H1 (cell line): Measurements from ENCODE around the gene MAD2L2. TPM values are rescaled to one million over a fixed set of nuclear protein-coding genes. Genes with fewer than 3 reads are reported as not detected.

Experiments used
- CTCF ChIA-PET: fragments of 300-600 bp; sonication (Branson Sonifier 250); formaldehyde crosslinking; loops from one replicate; lab custom pipeline; 2021; ENCODE audit not compliant: partially characterized antibody; lab: Charles Lee
- POLR2A ChIA-PET: fragments of 300-600 bp; sonication (Branson Sonifier 250); formaldehyde crosslinking; loops from one replicate; lab custom pipeline; 2021; ENCODE audit warnings: inconsistent platforms; ENCODE audit not compliant: partially characterized antibody; lab: Charles Lee
- DNase-seq, 2 experiments: peaks; one replicate each; pipeline versions ENCODE4 v3.0.0 to v3.0.0-alpha.2; 2010 to 2022; ENCODE audit warnings: low spot score in 2 of 2, low read depth in 1 of 2, mixed read lengths in 1 of 2
- FAIRE-seq: peaks from 2 replicates; lab custom pipeline; 2011; peaks lifted over from hg19 to GRCh38; lab: Jason Lieb, UNC
- H2AFZ ChIP-seq: 2 replicates; pipeline ENCODE4 v1.8.1; 2012; ENCODE audit warnings: low read length, inconsistent platforms
- H2AK5ac ChIP-seq: 2 replicates; pipeline ENCODE4 v1.6.1; 2013; ENCODE audit warnings: low read depth, low read length
- H2BK120ac ChIP-seq: replicated peaks from 2 replicates; pipeline ENCODE3; 2013; ENCODE audit warnings: low read depth, low read length, inconsistent platforms
- H2BK12ac ChIP-seq: 2 replicates; pipeline ENCODE4 v1.6.1; 2013; ENCODE audit warnings: low read depth, low read length
- H2BK15ac ChIP-seq: 2 replicates; pipeline ENCODE4 v1.6.1; 2013; ENCODE audit warnings: low read length
- H2BK20ac ChIP-seq: 2 replicates; pipeline ENCODE4 v1.6.1; 2013; ENCODE audit warnings: low read length
- H2BK5ac ChIP-seq: 2 replicates; pipeline ENCODE4 v1.6.1; 2013; ENCODE audit warnings: low read depth, low read length
- H3K14ac ChIP-seq: 2 replicates; pipeline ENCODE4 v1.6.1; 2013; ENCODE audit warnings: inconsistent platforms; ENCODE audit not compliant: insufficient read length
- H3K18ac ChIP-seq: 2 replicates; pipeline ENCODE4 v1.6.1; 2013; ENCODE audit warnings: low read length; ENCODE audit errors: extremely low read depth
- H3K23ac ChIP-seq: 2 replicates; pipeline ENCODE4 v1.6.1; 2013; ENCODE audit warnings: inconsistent platforms; ENCODE audit not compliant: insufficient read length
- H3K23me2 ChIP-seq: 2 replicates; pipeline ENCODE4 v1.6.1; 2013; ENCODE audit warnings: low read depth, low read length
- H3K27ac ChIP-seq: 2 replicates; pipeline ENCODE4 v1.6.1; 2011; ENCODE audit warnings: low read depth, low read length, inconsistent platforms
- H3K27me3 ChIP-seq, 4 experiments: replicated peaks in 1 of 4; 1 replicate in 1 of 4; 2 replicates in 3 of 4; pipeline versions ENCODE4 v1.6.1 to v1.8.1; 2011 to 2013; ENCODE audit warnings: low read length in 3 of 4, mild to moderate bottlenecking in 3 of 4, inconsistent platforms in 2 of 4, mixed read lengths in 2 of 4, moderate library complexity in 1 of 4; ENCODE audit not compliant: control insufficient read depth in 3 of 4, insufficient read depth in 3 of 4; ENCODE audit errors: extremely low read depth in 1 of 4
- H3K36me3 ChIP-seq, 4 experiments: 2 replicates each; pipeline versions ENCODE4 v1.6.1 to v1.8.1; 2011 to 2013; ENCODE audit warnings: mild to moderate bottlenecking in 4 of 4, low read length in 3 of 4, moderate library complexity in 2 of 4, control low read depth in 1 of 4, inconsistent platforms in 1 of 4; ENCODE audit not compliant: insufficient read depth in 4 of 4, control insufficient read depth in 2 of 4
- H3K4ac ChIP-seq: replicated peaks from 2 replicates; pipeline ENCODE3; 2013; ENCODE audit warnings: low read length, low read depth, mixed read lengths, inconsistent platforms; ENCODE audit not compliant: insufficient read length
- H3K4me1 ChIP-seq, 4 experiments: replicated peaks in 1 of 4; 1 replicate in 1 of 4; 2 replicates in 3 of 4; pipeline versions ENCODE4 v1.6.1 to v1.8.1; 2011 to 2013; ENCODE audit warnings: low read length in 3 of 4, inconsistent platforms in 2 of 4, mixed read lengths in 1 of 4; ENCODE audit not compliant: insufficient read depth in 4 of 4, control insufficient read depth in 3 of 4
- H3K4me2 ChIP-seq, 2 experiments: 2 replicates each; pipeline versions ENCODE4 v1.6.1 to v1.8.1; 2011 to 2013; ENCODE audit warnings: low read depth in 2 of 2, low read length in 2 of 2, control low read depth in 1 of 2, inconsistent platforms in 1 of 2, mild to moderate bottlenecking in 1 of 2; ENCODE audit not compliant: insufficient read depth in 1 of 2
- H3K4me3 ChIP-seq, 4 experiments: fragments of 200-600, 300-600 bp in 1 of 4; sonication (generic), shearing (Covaris generic), sonication (Bioruptor Twin) in 1 of 4; 2 replicates each; pipeline versions ENCODE4 v1.5.1 to v1.8.1; 2011 to 2016; ENCODE audit warnings: low read length in 4 of 4, low read depth in 3 of 4, control low read depth in 2 of 4, inconsistent platforms in 2 of 4, mild to moderate bottlenecking in 2 of 4, mixed read lengths in 1 of 4, moderate library complexity in 1 of 4; ENCODE audit not compliant: insufficient read depth in 2 of 4; ENCODE audit errors: extremely low read depth in 1 of 4
- H3K56ac ChIP-seq: replicated peaks from 2 replicates; pipeline ENCODE3; 2013; ENCODE audit warnings: low read depth, mild to moderate bottlenecking, mixed read lengths, low read length, inconsistent platforms; ENCODE audit not compliant: insufficient read length
- H3K79me1 ChIP-seq: 2 replicates; pipeline ENCODE4 v1.6.1; 2013; ENCODE audit warnings: low read depth, low read length, control low read depth
- H3K79me2 ChIP-seq, 2 experiments: 2 replicates each; pipeline versions ENCODE4 v1.6.1 to v1.8.1; 2012 to 2013; ENCODE audit warnings: low read length in 2 of 2, mild to moderate bottlenecking in 2 of 2, inconsistent platforms in 1 of 2; ENCODE audit not compliant: insufficient read depth in 2 of 2, control insufficient read depth in 1 of 2
- H3K9ac ChIP-seq, 4 experiments: replicated peaks in 1 of 4; 1 replicate in 1 of 4; 2 replicates in 3 of 4; pipeline versions ENCODE4 v1.6.1 to v1.8.1; 2011 to 2013; ENCODE audit warnings: low read depth in 3 of 4, low read length in 3 of 4, control low read depth in 2 of 4, mild to moderate bottlenecking in 2 of 4, moderate library complexity in 2 of 4, inconsistent platforms in 1 of 4; ENCODE audit errors: extremely low read depth in 1 of 4
- H3K9me3 ChIP-seq, 2 experiments: 2 replicates each; pipeline versions ENCODE4 v1.6.1 to v1.8.1; 2012 to 2013; ENCODE audit warnings: mild to moderate bottlenecking in 2 of 2, moderate library complexity in 2 of 2, control low read depth in 1 of 2, inconsistent platforms in 1 of 2, low read depth in 1 of 2, low read length in 1 of 2, mixed read lengths in 1 of 2; ENCODE audit not compliant: insufficient read depth in 2 of 2
- H4K20me1 ChIP-seq, 2 experiments: replicated peaks in 1 of 2; 2 replicates each; pipeline versions ENCODE3 to v1.8.1; 2011 to 2013; ENCODE audit warnings: inconsistent platforms in 2 of 2, low read length in 2 of 2, mild to moderate bottlenecking in 1 of 2; ENCODE audit not compliant: insufficient read depth in 2 of 2, control insufficient read depth in 1 of 2
- H4K5ac ChIP-seq: 2 replicates; pipeline ENCODE4 v1.6.1; 2013; ENCODE audit warnings: low read length, low read depth, mixed read lengths, inconsistent platforms; ENCODE audit not compliant: insufficient read length
- H4K8ac ChIP-seq: 2 replicates; pipeline ENCODE4 v1.8.0; 2013; ENCODE audit warnings: mild to moderate bottlenecking, moderate library complexity, low read length, inconsistent platforms; ENCODE audit not compliant: insufficient read depth; ENCODE audit errors: extremely low read depth
- H4K91ac ChIP-seq: replicated peaks from 2 replicates; pipeline ENCODE3; 2013; ENCODE audit warnings: low read length, mixed read lengths, inconsistent platforms; ENCODE audit not compliant: insufficient read length
- NANOG ChIP-seq: IDR thresholded peaks from 2 replicates; pipeline ENCODE4 v1.6.1; 2011; ENCODE audit warnings: low read length, low read depth, mild to moderate bottlenecking, inconsistent platforms; ENCODE audit not compliant: insufficient read depth, poor library complexity, severe bottlenecking
- POLR2AphosphoS5 ChIP-seq: IDR thresholded peaks from 2 replicates; pipeline ENCODE4 v1.6.1; 2011; ENCODE audit warnings: low read depth, low read length
- RAD21 ChIP-seq, 2 experiments: IDR thresholded peaks in 1 of 2; conservative IDR thresholded peaks in 1 of 2; 2 replicates each; pipeline ENCODE4 v1.6.1; 2011; ENCODE audit warnings: low read depth in 2 of 2, low read length in 2 of 2, improper control_type of control experiment in 1 of 2, inconsistent platforms in 1 of 2, mild to moderate bottlenecking in 1 of 2, moderate library complexity in 1 of 2
- RBBP5 ChIP-seq: IDR thresholded peaks from 2 replicates; pipeline ENCODE4 v1.7.1; 2012; ENCODE audit warnings: low read depth, mild to moderate bottlenecking, inconsistent platforms, low read length, moderate library complexity, borderline replicate concordance
- TBP ChIP-seq: IDR thresholded peaks from 2 replicates; pipeline ENCODE4 v1.6.1; 2011; ENCODE audit warnings: low read depth, low read length, improper control_type of control experiment
- USF2 ChIP-seq: IDR thresholded peaks from 2 replicates; pipeline ENCODE4 v1.6.1; 2011; ENCODE audit warnings: low read length, improper control_type of control experiment
- WGBS, 2 experiments: shearing (Covaris generic) in 1 of 2; methylation state at CpG; one replicate each; pipeline versions ENCODE4 v1.1.6 to v1.1.7; 2013 to 2015; ENCODE audit warnings: low lambda C conversion rate in 2 of 2, mixed read lengths in 2 of 2, inconsistent platforms in 1 of 2, low coverage in 1 of 2, missing lambda C conversion rate in 1 of 2; ENCODE audit not compliant: insufficient replicate concordance in 2 of 2, insufficient coverage in 1 of 2, insufficient read length in 1 of 2; ENCODE audit errors: extremely low coverage in 1 of 2, missing lambda C conversion rate in 1 of 2; 5-methylcytosine and 5-hydroxymethylcytosine counted together
- polyA plus RNA-seq, 7 experiments: library from polyadenylated mRNA; depleted of rRNA in 3 of 7; stranded (reverse) in 5 of 7; unstranded in 2 of 7; fragments of >200 nt in 5 of 7; fragments of 200-250 nt in 2 of 7; gene quantifications; 1 replicate in 5 of 7; 2 replicates in 1 of 7; 4 replicates in 1 of 7; pipeline versions ENCODE4 v1.2.1 to v1.2.3, GENCODE V29; 2011 to 2013; ENCODE audit warnings: missing spikeins in 2 of 7, mixed read lengths in 2 of 7
- total RNA-seq: library from RNA; stranded (reverse); fragmentation: NEBNext Ultra II Directional; extraction: Animal tissue kit (Norgen Biotek cat#: 25700); gene quantifications from 2 replicates; pipeline ENCODE4 v1.2.1, GENCODE V29; 2021
- TF ChIP-seq, protein P1 (sequence below): IDR thresholded peaks from 2 replicates; pipeline ENCODE4 v1.6.1; 2012; ENCODE audit warnings: inconsistent platforms

Gene MAD2L2
- total and polyA plus RNA-seq, 2 of the 8 experiments (the other 6 are each of a cell fraction or from before 2014, with no cell fraction given), result 310 to 469 TPM

DNA sequence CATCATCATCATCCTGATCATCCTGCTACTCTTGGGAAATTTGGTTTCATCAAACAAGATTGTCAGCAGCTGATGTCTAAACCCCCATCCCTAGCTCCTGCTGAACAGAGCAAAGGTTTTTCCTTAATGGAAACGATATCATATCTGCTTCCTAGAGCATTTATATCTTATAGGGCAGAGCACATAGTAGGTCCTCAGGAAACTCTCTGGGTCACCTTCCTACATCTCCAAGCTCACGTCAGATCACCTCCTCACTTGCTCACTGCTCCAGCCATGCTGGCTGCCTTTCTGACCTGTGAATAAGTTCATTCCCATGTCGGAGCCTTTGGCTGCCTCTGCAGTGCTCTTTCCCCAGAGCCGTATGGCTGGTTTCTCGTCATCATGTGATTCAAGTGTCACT, 37.2 kb downstream of the MAD2L2 start:
- peaks cover 0 to 8% (median 4%) of the 10 kb centered on the region in 4 experiments; a peak in 5 of 7 replicates for H3K4me1 ChIP-seq
- no peak overlapping the region for H3K14ac ChIP-seq
- no peak overlapping the region for H3K4ac ChIP-seq
- no peaks in the 10 kb centered on the region for H3K27me3 ChIP-seq
- H2AK5ac ChIP-seq, result no peak overlapping the region
- no peaks in the 10 kb centered on the region for H3K79me2 ChIP-seq
- no peak overlapping the region for H2BK12ac ChIP-seq
- no peak overlapping the region for H4K91ac ChIP-seq
- H3K27ac ChIP-seq, result no peak overlapping the region
- H2BK15ac ChIP-seq, result no peak overlapping the region
- no peak overlapping the region for H4K8ac ChIP-seq
- H3K4me3 ChIP-seq, result no peak overlapping the region
- no peaks in the 10 kb centered on the region for H3K79me1 ChIP-seq
- H2BK20ac ChIP-seq, result no peak overlapping the region
- WGBS, 2 experiments, result 96% methylated on average over 5 of the region's 5 CpGs; no CpG with 5 or more reads in 1 of the 2 experiments
- no peak overlapping the region for H2BK5ac ChIP-seq
- FAIRE-seq, result no peak
- H3K9me3 ChIP-seq, result no peaks in the 10 kb centered on the region
- H3K23me2 ChIP-seq, result no peaks in the 10 kb centered on the region; the same call in 1 of the 2 replicates
- no peak overlapping the region for H2BK120ac ChIP-seq
- POLR2A ChIA-PET, result interaction anchor here (0.6 to 3.4 kb wide), 7 partner anchors 47 to 590 kb away, joined by 3 to 12 read pairs (median 3); partner anchors contain the start of gene DRAXIN
- DNase-seq, result no peak
- CTCF ChIA-PET, result interaction anchor here (0.6 to 6.3 kb wide), 50 partner anchors 9 to 606 kb away, joined by 3 to 66 read pairs (median 4); partner anchors contain the start of genes DISP3, FBXO2 and FBXO44
- no peak overlapping the region for H2AFZ ChIP-seq
- no peak overlapping the region for H4K5ac ChIP-seq
- no peak overlapping the region for H3K56ac ChIP-seq
- no peak overlapping the region for H3K23ac ChIP-seq
- H3K9ac ChIP-seq, result no peak overlapping the region
- H4K20me1 ChIP-seq, result peaks cover 0 to 1% of the 10 kb centered on the region in 2 experiments
- H3K18ac ChIP-seq, result no peak overlapping the region
- no peaks in the 10 kb centered on the region; a peak in 1 of 8 replicates for H3K36me3 ChIP-seq
- no peak overlapping the region for H3K4me2 ChIP-seq
- TF ChIP-seq NANOG, result no peak
- TF ChIP-seq TBP, result no peak
- TF ChIP-seq USF2, result no peak
- no peak for TF ChIP-seq RBBP5
- TF ChIP-seq, protein P1, sequence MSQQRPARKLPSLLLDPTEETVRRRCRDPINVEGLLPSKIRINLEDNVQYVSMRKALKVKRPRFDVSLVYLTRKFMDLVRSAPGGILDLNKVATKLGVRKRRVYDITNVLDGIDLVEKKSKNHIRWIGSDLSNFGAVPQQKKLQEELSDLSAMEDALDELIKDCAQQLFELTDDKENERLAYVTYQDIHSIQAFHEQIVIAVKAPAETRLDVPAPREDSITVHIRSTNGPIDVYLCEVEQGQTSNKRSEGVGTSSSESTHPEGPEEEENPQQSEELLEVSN, result no peak
- no peak for TF ChIP-seq RAD21 (IDR thresholded peaks at IDR 0.05 in 1 of 2, conservative IDR thresholded peaks at IDR 0.05 in 1 of 2; ENCODE audit: low read depth in 2 of 2, low read length in 2 of 2)
- no peak for TF ChIP-seq POLR2AphosphoS5
